Measurements from ENCODE around the gene BMERB1. TPM values are rescaled to one million over a fixed set of nuclear protein-coding genes. Genes with fewer than 3 reads are reported as not detected.
"Not testable (repeated sequence)": the region's sequence is repeated elsewhere in the genome, so short reads cannot be mapped to it uniquely, and the experiment has no call there.

The BMERB1 gene
- polyA plus RNA-seq, 4 donors = 40.8 to 47.8 (median 44.8) TPM

DNA sequence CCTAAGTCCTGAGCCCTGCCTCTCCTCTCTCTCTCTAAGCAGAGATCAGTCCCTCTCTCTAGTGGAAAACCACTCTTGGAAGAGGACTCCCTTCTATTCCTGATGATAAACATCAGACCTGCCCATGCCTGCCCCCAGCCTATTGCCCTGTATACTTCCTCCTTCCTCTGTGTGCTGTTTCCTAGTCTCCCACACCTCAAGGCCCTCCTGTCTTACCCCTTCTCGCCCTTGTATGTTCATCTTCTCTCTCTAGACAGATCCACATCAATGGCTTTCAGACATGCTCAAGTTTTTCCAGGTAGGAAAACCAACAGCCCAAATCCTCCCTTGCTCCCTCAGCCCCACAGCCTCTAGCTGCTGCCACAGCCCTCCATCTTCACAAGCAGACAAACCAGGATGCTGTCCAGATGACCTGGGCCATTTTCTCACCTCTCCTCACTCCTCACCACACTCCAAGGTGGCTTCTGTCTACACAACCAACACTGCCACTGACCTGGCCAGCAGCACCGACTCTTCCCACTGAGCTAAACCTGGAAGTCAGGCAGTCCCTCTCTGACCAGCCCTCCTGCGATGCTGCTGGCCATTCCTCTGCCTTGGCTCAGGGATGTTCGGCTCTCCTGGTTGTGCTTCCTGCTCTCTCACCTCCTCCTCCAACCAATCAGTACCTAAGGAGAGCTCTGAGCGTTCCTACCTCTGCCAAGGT is 172.3 kb downstream of the BMERB1 start:
- DNase-seq (ENCODE audit: low read depth in 4 of 4, low spot score in 2 of 4) = no peak

DNA sequence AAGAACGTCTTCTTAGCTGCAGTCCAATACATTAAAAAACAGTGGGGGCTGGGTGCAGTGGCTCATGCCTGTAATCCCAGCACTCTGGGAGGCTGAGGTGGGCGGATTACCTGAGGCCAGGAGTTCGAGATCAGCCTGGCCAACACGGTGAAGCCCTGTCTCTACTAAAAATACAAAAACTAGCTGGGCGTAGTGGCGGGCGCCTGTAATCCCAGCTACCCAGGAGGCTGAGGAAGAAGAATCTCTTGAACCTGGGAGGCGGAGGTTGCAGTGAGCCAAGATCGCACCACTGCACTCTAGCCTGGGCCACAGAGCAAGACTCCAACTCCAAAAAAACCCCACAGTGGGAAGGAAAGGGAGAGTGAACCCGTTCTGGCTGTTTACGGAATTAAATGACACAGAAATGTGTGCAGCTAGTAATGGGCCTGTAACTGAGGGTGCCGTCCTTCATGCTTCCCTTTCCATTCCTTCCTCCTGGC is 172.9 kb downstream of the BMERB1 start:
- DNase-seq (ENCODE audit: low read depth in 4 of 4, low spot score in 2 of 4) = not testable (repeated sequence)

DNA sequence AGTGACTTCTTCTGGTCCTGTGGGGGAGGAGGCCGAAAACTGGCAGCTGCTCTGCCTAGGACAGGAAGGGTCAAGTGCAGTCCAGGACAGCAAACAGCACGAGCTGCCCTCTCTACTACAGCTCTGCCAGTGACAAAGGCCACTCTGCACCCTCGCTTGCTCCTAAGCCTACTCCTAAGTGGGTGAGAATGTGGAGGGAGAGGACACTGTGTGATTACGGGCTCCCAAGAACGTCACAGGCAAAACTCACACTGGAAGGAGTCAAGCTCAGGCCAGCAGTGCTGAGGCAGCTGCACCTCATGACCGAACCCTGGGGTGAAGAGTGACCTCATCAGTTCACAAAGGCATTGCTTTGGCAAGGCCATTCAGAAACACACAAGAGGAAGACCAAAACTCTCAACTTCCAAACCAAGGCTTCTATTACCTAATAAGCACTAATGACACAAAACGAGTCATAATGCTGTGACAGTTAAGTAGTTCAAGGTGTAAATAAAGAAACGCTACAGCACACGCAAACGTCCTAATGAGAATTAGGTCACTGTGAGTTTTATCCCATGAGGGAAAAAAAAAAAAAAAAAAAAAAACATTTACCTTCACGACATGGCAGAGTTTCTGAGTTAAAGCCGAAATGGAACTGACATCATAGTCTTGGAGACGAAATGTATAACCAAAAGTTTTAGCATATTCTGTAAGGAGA is 173.5 kb downstream of the BMERB1 start:
- no peak for DNase-seq (ENCODE audit: low read depth in 4 of 4, low spot score in 2 of 4)

DNA sequence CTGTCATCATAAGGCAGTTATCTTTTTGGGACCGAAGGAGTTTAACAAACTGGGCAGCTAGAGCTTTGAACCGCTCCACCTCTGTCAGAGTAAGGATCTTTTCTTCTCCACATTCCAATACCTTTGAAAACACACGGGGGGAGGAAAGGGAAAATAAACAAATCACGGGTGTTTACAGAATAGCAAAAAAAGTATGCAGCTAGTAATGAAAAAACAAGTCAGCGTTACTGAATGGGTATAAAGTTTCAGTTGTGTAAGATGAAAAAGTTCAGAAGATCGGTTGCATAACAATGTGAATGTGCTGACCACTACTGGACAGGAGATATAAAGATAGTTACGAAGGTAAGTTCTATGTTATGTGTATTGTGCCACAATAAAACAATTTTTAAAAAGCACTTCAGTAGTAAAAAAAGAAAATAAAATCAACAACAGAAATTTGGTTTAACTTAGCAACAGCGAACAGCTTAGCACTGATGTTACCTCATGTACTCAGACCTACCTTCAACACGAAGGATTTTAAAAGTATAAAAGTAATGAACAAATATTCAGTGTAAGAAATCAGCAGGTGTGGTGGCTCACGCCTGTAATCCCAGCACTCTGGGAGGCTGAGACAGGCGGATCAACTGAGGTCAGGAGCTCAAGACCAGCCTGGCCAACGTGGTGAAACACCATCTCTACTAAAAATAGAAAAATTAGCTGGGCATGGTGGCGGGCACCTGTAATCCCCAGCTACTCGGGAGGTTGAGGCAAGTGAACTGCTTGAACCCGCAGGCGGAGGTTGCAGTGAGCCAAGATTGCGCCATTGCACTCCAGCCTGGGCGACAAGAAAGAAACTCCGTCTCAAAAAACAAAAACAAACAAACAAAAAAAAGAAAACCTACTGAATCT is 174.3 kb downstream of the BMERB1 start:
- no peak for DNase-seq (ENCODE audit: low read depth in 4 of 4, low spot score in 2 of 4)

DNA sequence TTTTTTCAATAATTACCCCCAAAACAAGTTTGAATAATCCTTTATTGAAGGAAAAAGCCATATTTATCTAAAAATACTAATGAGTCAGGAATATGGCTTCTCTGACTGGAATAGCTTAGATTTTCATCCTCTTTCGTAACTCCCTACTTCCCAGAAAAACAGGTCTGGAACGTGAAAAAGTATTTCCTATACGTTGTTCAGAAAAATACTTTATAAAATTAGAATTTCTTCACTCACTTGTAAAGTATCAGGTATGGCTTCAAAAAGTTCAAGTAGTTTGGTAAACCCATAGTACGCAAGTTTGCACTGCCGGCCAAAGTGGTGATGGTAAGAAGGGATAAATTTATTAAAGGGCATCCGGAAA is 174.9 kb downstream of the BMERB1 start:
- DNase-seq (ENCODE audit: low read depth in 4 of 4, low spot score in 2 of 4) = no peak

DNA sequence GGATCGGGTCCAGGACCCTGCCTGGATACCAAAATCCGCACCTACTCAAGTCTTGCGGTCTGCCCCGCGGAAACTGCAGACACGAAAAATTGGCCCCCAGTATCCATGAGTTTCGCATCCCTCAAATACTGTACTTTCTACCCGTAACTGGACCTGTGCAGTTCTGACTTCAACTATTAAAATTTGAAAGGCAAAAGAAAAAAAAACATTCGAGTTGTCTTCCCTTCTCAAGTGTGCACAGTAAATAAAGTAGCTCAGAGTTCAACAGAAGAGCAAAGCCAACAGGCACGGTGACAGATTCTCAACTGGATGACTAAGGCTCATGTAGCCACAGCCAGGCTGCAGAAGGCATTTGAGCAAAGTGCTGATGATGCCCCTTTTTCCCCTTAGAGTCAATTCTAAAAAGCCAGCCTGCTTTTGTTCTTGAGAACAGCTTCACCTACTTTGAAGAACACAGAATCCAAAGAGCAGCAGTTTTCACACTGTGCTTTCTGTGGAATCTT is 176.0 kb downstream of the BMERB1 start:
- DNase-seq (ENCODE audit: low read depth in 4 of 4, low spot score in 2 of 4) = no peak

DNA sequence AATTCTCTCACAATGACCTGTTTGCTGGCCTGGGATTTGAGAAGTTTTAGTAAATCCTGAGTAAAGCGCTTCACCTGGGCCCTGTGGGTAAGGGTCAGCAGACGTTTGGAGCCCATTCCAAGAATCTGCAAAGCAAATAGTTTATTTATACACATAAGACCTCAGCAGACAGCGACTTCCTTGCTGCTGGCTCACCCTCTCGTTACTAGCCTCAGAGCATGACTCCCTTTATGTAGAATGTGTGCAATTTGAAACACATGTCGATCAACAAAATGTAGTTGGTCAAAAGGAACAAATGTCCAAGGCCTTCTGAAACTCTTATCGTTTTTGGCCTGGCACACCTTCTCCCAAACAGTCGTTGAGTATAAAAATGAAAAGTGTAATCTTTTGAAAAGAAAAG is 177.2 kb downstream of the BMERB1 start:
- no peak for DNase-seq (ENCODE audit: low read depth in 4 of 4, low spot score in 2 of 4)

DNA sequence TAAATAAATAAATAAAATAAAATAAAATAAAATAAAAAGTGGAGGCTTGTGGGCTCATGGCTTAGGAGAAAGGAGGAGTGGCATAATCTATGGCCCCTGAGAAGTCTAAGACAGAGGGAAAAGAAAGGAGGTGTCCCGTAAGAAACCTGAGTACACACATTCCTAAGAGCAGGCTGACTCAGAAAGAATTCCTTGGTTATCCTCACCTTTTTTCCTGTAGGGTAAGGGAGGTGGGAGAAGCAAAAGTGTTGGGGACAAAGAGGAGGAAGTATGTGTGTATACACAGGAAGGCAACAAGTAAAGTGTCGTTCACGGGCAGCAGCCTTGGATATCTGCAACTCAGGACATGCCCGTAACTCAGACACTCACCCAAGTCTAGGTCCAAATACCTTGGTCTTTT is 179.3 kb downstream of the BMERB1 start:
- DNase-seq (ENCODE audit: low read depth in 4 of 4, low spot score in 2 of 4) = no peak

DNA sequence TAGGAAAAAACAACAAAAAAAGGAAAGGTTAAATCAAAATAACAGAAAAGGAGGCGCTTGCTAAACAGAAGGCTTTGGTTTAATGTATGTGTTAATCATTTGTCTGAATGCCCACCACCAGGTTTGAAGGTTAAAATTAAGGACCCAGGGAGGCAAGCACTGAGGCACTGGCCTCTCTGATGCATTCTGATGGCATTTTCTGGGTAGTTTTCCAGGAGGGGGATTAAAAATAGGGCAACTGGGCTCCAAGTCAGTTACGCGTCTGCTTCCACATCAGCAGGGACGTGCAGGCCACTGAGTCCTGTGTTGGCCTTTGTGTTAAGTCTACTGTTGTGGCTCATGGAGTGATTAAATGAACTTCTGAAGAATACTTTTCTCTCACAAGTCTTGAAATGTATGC is 181.6 kb downstream of the BMERB1 start:
- DNase-seq (ENCODE audit: low read depth in 4 of 4, low spot score in 2 of 4) = no peak

DNA sequence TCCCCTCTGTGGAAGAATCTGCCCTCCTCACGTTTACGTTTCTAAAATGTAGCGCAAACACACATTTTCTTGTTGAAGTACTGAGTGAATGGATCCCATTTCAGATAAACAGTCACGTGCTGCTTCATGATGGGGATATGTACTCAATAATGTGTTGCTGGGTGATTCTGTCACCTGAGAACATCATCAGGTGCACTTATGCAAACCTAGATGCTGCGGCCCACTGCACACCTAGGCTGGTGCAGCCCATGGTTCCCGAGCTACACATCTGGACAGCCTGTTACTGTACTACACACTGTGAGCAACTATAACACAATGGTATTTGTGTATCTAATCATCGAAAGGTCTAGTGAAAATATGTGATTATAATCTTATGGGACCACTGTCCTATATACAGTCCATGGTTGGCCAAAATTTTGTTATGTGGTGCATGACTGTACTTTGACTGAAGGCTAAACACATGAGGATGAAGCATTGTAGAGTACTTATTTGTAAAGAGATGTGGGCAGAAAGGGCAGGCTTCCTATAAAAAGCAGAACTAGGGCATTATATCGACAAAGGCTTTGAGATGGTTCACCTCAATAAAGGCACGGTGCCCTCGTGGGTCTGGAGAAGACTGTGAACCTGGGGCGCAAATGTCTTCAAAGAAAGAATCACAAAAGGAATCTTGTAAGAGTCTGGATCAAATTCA is 182.2 kb downstream of the BMERB1 start:
- no peak for DNase-seq (ENCODE audit: low read depth in 4 of 4, low spot score in 2 of 4)

DNA sequence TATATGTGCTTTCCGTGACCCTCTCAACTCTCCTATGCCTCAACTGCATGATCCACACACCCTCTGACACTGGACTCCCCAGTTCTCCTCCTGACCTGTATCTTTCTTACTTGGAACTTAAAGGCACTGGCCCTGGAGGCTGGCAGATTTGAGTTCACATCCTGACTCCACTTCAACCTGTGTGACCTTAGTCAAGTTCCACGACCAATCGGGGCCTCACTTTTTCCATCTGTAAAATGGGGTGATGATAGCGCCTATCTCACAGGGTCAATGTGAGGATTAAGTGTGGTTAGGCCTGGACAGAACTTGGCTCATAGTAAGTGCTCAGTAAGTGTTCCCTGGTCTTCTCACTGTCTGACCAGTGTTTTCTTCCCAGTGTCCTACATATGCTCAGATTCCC is 183.5 kb downstream of the BMERB1 start:
- DNase-seq (ENCODE audit: low read depth in 4 of 4, low spot score in 2 of 4) = no peak

DNA sequence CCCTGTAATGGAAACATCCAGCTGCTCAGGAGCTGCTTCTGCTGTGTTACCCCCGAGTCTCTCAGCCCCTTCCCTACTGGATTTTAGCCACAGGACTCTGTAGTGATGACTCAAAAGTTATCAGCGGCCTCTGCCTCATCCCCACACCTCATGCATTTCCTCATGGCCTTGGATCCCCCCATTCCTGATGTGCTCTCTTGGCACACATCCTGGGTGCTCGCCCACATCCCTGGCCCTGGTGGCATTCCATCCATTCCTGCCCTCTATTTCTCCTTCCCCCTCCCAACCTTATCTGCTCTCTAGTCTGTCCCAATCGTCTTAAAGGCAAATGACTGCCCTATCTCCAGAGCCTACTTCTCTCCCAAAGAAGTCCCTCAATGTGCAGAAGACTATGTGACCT is 184.0 kb downstream of the BMERB1 start:
- DNase-seq (ENCODE audit: low read depth in 4 of 4, low spot score in 2 of 4) = no peak

DNA sequence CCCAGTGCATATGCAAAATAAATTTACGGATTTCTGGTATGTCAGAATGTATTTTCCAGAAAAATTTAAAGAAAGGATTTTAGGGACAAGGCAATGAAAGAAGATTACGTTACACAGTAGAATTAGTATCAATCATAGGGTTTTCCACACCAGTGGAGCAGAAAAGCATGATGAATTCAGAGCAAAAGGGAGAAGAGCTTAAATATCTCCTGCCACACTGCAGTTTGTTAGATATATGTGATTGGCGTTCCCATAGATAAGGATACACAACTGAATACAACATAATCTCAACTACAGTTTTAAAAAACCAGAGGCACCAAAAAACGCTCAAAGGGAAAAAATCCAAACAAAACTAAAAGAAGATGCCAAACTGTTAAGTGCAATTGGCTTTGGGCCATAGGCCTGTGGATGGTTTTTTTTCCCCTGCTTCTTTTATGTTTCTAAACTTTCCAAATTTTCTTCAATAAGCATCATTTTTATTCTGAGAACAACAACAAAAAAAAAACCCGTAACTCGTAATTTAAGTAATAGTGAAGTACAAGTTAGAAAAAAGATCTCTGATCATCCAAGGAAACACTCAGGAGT is 186.3 kb downstream of the BMERB1 start:
- DNase-seq (ENCODE audit: low read depth in 4 of 4, low spot score in 2 of 4) = no peak

DNA sequence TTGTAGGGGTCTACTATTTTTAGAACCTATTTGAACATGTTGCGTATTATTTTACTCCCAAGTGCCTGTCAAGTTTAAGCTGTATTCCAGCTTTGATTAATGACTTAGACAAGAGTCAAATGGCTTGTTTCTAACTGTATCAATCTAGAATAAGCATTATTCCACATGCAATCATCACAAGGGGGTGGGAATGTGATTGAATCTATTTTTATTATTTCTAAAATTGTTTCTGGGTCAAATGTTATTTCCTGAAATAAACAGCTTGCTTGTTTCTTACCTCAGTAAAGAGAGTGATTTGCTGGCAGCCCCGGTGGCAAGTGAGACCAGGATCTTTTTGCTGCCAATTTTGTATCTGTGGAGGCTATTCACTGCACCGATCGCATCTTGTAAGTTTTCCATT is 187.1 kb downstream of the BMERB1 start:
- DNase-seq (ENCODE audit: low read depth in 4 of 4, low spot score in 2 of 4) = no peak

DNA sequence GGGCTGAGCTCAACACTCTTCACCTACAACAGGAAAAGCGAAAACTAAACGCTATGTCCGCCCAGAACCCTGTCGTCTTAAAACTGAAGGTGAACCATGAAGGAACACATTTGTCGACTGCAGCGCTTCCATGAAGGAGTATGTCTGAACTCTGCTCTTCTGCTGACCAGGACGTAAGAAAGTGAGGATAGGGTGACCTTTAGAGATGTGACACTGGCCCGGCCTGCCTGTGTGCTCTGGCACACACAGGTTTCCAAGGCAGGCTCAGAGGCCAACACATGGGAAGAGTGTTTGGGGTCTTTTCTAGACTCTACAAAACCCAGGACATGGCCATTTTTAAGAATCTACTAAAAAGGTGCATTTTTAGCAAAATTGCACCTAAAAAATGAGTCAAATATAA is 187.5 kb downstream of the BMERB1 start:
- DNase-seq (ENCODE audit: low read depth in 4 of 4, low spot score in 2 of 4) = no peak

DNA sequence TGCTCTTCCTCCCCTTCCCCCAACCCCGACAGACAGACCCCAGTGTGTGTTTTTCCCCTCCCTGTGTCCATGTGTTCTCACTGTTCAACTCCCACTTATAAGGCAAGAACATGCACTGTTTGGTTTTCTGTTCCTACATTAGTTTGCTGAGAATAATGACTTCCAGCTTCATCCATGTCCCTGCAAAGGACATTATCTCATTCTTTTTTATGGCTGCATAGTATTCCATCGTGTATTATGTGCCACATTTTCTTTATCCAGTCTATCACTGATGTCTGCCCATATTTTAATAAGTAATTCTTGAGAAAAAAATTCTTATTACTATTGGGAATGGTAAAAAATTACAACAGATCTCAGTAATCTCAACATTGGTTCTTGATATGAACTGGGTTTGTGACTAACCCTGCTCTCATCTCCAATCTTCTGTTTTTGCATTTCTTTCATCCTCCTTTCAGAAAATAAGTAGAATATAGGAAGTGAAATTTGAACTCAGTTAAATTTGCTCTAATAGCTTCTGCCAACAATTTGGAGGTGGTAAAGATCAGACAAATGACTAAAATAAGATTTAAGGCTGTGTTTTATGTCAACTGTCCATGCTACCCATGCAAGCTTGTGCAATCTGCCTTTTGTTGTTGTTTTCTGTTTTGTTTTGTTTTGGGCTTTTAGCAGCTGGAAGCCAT is 197.5 kb downstream of the BMERB1 start:
- no peak for DNase-seq (ENCODE audit: low read depth in 4 of 4, low spot score in 2 of 4)

DNA sequence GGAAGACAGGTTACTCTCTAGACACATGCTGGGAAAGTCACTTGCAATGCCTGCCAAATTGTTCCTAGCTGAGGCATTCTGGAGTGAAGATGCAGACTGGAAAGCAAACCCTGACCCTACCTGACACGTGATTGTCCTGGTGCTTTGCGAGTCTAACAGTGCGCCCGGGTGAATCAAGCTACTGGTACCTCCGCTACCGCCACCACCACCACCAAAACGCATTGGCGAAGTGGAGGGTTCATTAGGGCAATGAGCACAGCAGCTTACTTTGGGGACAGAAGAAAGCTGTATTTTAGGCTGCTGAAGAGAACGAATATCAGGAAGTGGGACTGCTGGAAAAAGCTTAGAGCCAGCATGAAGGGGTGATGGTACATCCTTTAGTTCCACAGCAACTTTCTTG is 201.5 kb downstream of the BMERB1 start:
- no peak for DNase-seq (ENCODE audit: low read depth in 4 of 4, low spot score in 2 of 4)

DNA sequence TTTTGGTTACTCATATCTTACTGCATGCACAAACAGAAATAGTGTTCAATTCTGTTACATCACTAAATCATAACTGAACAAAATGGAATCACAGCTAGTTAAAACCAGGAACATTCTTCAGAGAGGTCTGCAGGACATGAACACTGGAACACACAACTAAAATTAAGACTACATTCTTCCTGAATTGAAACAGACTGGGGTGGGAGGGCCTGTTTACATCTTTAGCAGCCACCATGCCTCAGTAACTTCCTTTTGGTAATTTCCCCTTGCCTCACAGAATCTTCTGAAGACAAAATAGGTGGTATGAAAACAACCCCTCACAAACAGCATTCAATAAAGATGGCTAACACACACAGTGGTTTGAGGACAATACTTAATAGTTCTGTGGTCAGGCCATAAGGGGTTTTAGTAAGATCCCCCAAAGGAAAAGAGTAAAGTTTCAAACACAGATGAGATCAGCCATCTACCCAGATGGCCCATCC is 202.0 kb downstream of the BMERB1 start:
- DNase-seq (ENCODE audit: low read depth in 4 of 4, low spot score in 2 of 4) = no peak
